Left lung (tissue), 10 donors: ENCODE measurements around the gene GLDN. TPM values are rescaled to one million over a fixed set of nuclear protein-coding genes. Genes with fewer than 3 reads are reported as not detected.

Source experiments
- ATAC-seq: fragments of 200-7000 bp; cut with Tn5 transposase; one replicate; pipeline ENCODE4 v1.9.1; 2020; ENCODE audit warnings: moderate library complexity
- DNase-seq, 4 donors: peaks; one replicate each; pipeline ENCODE4 v3.0.0-alpha.2; 2013 to 2020
- H3K27ac ChIP-seq, 2 donors: fragments of 200-600 bp; sonication (generic) in 1 of 2; one replicate each; pipeline versions ENCODE4 v1.5.0 to v1.8.0; 2020 to 2021
- H3K27me3 ChIP-seq, 2 donors: fragments of 200-600 bp; sonication (generic) in 1 of 2; one replicate each; pipeline versions ENCODE4 v1.5.0 to v1.8.0; 2020 to 2021
- H3K36me3 ChIP-seq, 2 donors: fragments of 200-600 bp; sonication (generic) in 1 of 2; one replicate each; pipeline versions ENCODE4 v1.5.0 to v1.8.0; 2020 to 2021
- H3K4me1 ChIP-seq, 2 donors: fragments of 200-600 bp; one replicate each; pipeline ENCODE4 v1.8.0; 2021
- H3K4me3 ChIP-seq, 2 donors: fragments of 200-600 bp; sonication (generic) in 1 of 2; one replicate each; pipeline versions ENCODE4 v1.5.0 to v1.8.0; 2020 to 2021; ENCODE audit warnings: mild to moderate bottlenecking in 1 of 2
- H3K9me3 ChIP-seq, 2 donors: fragments of 200-600 bp; sonication (generic) in 1 of 2; one replicate each; pipeline versions ENCODE4 v1.5.0 to v1.8.0; 2020 to 2021
- CTCF ChIP-seq, 2 donors: fragments of 200-600 bp; sonication (generic) in 1 of 2; IDR thresholded peaks; one replicate each; pipeline versions ENCODE4 v1.5.0 to v1.8.0; 2021; ENCODE audit warnings: antibody characterized with exemption in 2 of 2
- intact Hi-C, 2 donors: fragments of 100-400 bp; cut with DNase I; formaldehyde crosslinking; loops; one replicate each; pipeline versions ENCODE4 v1.11.2 to v1.14.2; 2022
- polyA plus RNA-seq, 6 donors: library from polyadenylated mRNA; unstranded; fragments of 120-200 nt; gene quantifications; one replicate each; pipeline ENCODE4 v1.2.1, GENCODE V29; 2013; ENCODE audit not compliant: insufficient read length in 6 of 6
- total RNA-seq, 2 donors: library from RNA; stranded (reverse); fragmentation: NEBNext Ultra II Directional; extraction: Animal tissue kit (Norgen Biotek cat#: 25700); gene quantifications; one replicate each; pipeline ENCODE4 v1.2.1, GENCODE V29; 2021
- donor health status: DM: no; HTN: yes; CAD: no.
- donor health status: DM: no; HTN: no; CAD: no.

Gene GLDN
- total and polyA plus RNA-seq, 8 donors = 0.12 to 58.6 (median 0.25) TPM

- no peak for TF ChIP-seq CTCF (IDR thresholded peaks at IDR 0.05)
- no peak for ATAC-seq
- Histone ChIP-seq H3K4me1 (peaks cover 3 to 9% of the 10 kb centered on the region in 2 donors), H3K27ac (no peak overlapping the region), H3K27me3 (no peaks in the 10 kb centered on the region), H3K36me3 (no peaks in the 10 kb centered on the region), H3K4me3 (no peak overlapping the region), H3K9me3 (no peaks in the 10 kb centered on the region)
- intact Hi-C loops = no loop called here
- no peak for DNase-seq
Observed at GRCh38 chr15:51315726-51316125, 25.7 kb upstream of the GLDN start.

GRCh38 chr15:51316636-51317035 is 24.8 kb upstream of the GLDN start:
- no peaks in the 10 kb centered on the region for H3K36me3 ChIP-seq
- intact Hi-C loops = no loop called here
- H3K4me1 ChIP-seq = peaks cover 3 to 13% of the 10 kb centered on the region in 2 donors
- DNase-seq (no peak), ATAC-seq (no peak)
- no peaks in the 10 kb centered on the region for H3K9me3 ChIP-seq
- no peak overlapping the region for H3K27ac ChIP-seq
- no peak overlapping the region for H3K4me3 ChIP-seq
- TF ChIP-seq CTCF (IDR thresholded peaks at IDR 0.05) = no peak
- no peaks in the 10 kb centered on the region for H3K27me3 ChIP-seq

GRCh38 chr15:51318382-51319150 is 22.9 kb upstream of the GLDN start:
- peak overlapping the region in 1 of 2 donors; percentile 37 for H3K27ac ChIP-seq
- intact Hi-C loops = no loop called here

GRCh38 chr15:51319539-51319938 is 21.9 kb upstream of the GLDN start:
- Histone ChIP-seq H3K9me3 (no peaks in the 10 kb centered on the region), H3K27me3 (no peaks in the 10 kb centered on the region), H3K4me1 (peaks cover 0 to 26% of the 10 kb centered on the region in 2 donors), H3K4me3 (no peak overlapping the region), H3K27ac (no peak overlapping the region), H3K36me3 (no peaks in the 10 kb centered on the region)
- DNase-seq (no peak), ATAC-seq (no peak)
- intact Hi-C loops = no loop called here
- no peak for TF ChIP-seq CTCF (IDR thresholded peaks at IDR 0.05)

More at GRCh38 chr15:51318382-51319150, 22.9 kb upstream of the GLDN start:
- Histone ChIP-seq H3K4me1 (peaks cover 0 to 23% of the 10 kb centered on the region in 2 donors), H3K36me3 (no peaks in the 10 kb centered on the region), H3K9me3 (no peaks in the 10 kb centered on the region), H3K4me3 (no peak overlapping the region), H3K27me3 (no peaks in the 10 kb centered on the region)
- ATAC-seq (peak; percentile 45), DNase-seq (no peak)
- TF ChIP-seq CTCF (IDR thresholded peaks at IDR 0.05) = no peak

- Histone ChIP-seq H3K27ac (no peak overlapping the region), H3K4me1 (peaks cover 0 to 26% of the 10 kb centered on the region in 2 donors), H3K27me3 (no peaks in the 10 kb centered on the region), H3K36me3 (no peaks in the 10 kb centered on the region), H3K4me3 (no peak overlapping the region), H3K9me3 (no peaks in the 10 kb centered on the region)
- intact Hi-C loops = no loop called here
- no peak for ATAC-seq
- TF ChIP-seq CTCF (IDR thresholded peaks at IDR 0.05) = no peak
- DNase-seq = no peak
Observed at GRCh38 chr15:51320843-51321242, 20.6 kb upstream of the GLDN start.
